Keratinocyte (primary cell): ENCODE results near the gene RNF17.

Experiments
- CTCF ChIP-seq, 3 experiments: IDR thresholded peaks in 1 of 3; conservative IDR thresholded peaks in 1 of 3; optimal IDR thresholded peaks in 1 of 3; 2 replicates in 2 of 3; 3 replicates in 1 of 3; pipeline versions ENCODE3 to v1.5.1; 2011; ENCODE audit warnings: low read length in 3 of 3, mild to moderate bottlenecking in 3 of 3, moderate library complexity in 2 of 3, control low read depth in 1 of 3, inconsistent platforms in 1 of 3; ENCODE audit not compliant: insufficient read depth in 2 of 3; ENCODE audit errors: extremely low read depth in 1 of 3
- EZH2 ChIP-seq: IDR thresholded peaks from one replicate; pipeline ENCODE4 v1.6.1; 2012; ENCODE audit warnings: inconsistent platforms, mild to moderate bottlenecking, low read length, moderate library complexity

GRCh38 chr13:24875566-24875965, 111.6 kb downstream of the RNF17 start:
- no peak for TF ChIP-seq CTCF (optimal IDR thresholded peaks at IDR 0.05 in 1 of 3, IDR thresholded peaks at IDR 0.05 in 1 of 3, conservative IDR thresholded peaks at IDR 0.05 in 1 of 3; ENCODE audit: extremely low read depth in 1 of 3, insufficient read depth in 2 of 3, low read length in 3 of 3)
- no peak for TF ChIP-seq EZH2
